Uterus (tissue), 2 donors: ENCODE measurements around the gene SLC6A1.

ENCODE experiments used
- POLR2A ChIP-seq, 2 donors: fragments of 450-650 bp; IDR thresholded peaks; one replicate each; pipeline ENCODE4 v1.6.1; 2016; ENCODE audit warnings: antibody characterized with exemption in 2 of 2, mild to moderate bottlenecking in 1 of 2, moderate library complexity in 1 of 2
- TF ChIP-seq, protein P1 (sequence below), 4 experiments: fragments of 200-600 bp in 2 of 4; fragments of 450-650 bp in 2 of 4; sonication (generic) in 2 of 4; IDR thresholded peaks; one replicate each; pipeline ENCODE4 v1.5.1; 2016 to 2019; ENCODE audit warnings: antibody characterized with exemption in 4 of 4, mild to moderate bottlenecking in 2 of 4, moderate library complexity in 1 of 4

DNA sequence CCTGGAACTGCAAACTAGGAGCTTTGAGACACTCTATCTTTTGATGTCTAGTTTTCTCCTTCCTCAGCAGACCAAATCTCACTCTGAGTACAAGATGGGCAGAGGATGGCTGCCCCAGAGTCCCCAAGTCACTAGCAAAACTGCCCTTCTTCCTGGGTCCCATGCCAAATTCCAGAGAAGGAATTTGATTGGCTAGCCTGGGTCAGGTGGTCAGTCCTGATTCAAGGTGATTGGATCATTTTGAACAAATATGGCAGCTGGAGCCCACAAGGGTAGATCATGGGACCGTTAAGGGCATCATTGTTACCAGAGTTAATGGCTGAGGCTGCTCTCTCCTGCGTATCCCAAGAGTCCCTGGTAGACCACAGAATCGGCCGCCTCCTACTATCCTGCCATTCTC lies 21.7 kb downstream of the SLC6A1 start:
- TF ChIP-seq, protein P1, sequence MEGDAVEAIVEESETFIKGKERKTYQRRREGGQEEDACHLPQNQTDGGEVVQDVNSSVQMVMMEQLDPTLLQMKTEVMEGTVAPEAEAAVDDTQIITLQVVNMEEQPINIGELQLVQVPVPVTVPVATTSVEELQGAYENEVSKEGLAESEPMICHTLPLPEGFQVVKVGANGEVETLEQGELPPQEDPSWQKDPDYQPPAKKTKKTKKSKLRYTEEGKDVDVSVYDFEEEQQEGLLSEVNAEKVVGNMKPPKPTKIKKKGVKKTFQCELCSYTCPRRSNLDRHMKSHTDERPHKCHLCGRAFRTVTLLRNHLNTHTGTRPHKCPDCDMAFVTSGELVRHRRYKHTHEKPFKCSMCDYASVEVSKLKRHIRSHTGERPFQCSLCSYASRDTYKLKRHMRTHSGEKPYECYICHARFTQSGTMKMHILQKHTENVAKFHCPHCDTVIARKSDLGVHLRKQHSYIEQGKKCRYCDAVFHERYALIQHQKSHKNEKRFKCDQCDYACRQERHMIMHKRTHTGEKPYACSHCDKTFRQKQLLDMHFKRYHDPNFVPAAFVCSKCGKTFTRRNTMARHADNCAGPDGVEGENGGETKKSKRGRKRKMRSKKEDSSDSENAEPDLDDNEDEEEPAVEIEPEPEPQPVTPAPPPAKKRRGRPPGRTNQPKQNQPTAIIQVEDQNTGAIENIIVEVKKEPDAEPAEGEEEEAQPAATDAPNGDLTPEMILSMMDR (IDR thresholded peaks at IDR 0.05) = no peak
- no peak for TF ChIP-seq POLR2A (IDR thresholded peaks at IDR 0.05)
